ACC112 (cell line): ENCODE data around the gene ERN2.

Source experiments
- H2AFZ ChIP-seq: fragments of 200-600 bp; sonication (generic); one replicate; pipeline ENCODE4 v1.6.0; 2017; ENCODE audit warnings: antibody characterized with exemption, low read length; ENCODE audit not compliant: unreplicated experiment
- H3K27ac ChIP-seq: fragments of 200-600 bp; sonication (generic); 2 replicates; pipeline ENCODE4 v1.5.1; 2014; ENCODE audit warnings: low read depth, mild to moderate bottlenecking, antibody characterized with exemption, low read length, moderate library complexity
- H3K27me3 ChIP-seq: fragments of 200-600 bp; sonication (generic); 2 replicates; pipeline ENCODE4 v1.6.1; 2014; ENCODE audit warnings: mild to moderate bottlenecking, antibody characterized with exemption, low read length, moderate library complexity, mixed read lengths; ENCODE audit not compliant: insufficient read depth
- H3K36me3 ChIP-seq: fragments of 200-600 bp; sonication (generic); 2 replicates; pipeline ENCODE4 v1.6.1; 2016; ENCODE audit warnings: mild to moderate bottlenecking, antibody characterized with exemption, low read length, moderate library complexity, mixed read lengths; ENCODE audit not compliant: insufficient read depth
- H3K4me1 ChIP-seq: fragments of 200-600 bp; sonication (generic); one replicate; pipeline ENCODE4 v1.6.1; 2016; ENCODE audit warnings: low read length, mixed read lengths; ENCODE audit not compliant: insufficient read depth, unreplicated experiment, control insufficient read depth
- H3K4me3 ChIP-seq: fragments of 200-600 bp; sonication (generic); 2 replicates; pipeline ENCODE4 v1.5.1; 2014; ENCODE audit warnings: mild to moderate bottlenecking, low read depth, low read length
- H3K79me2 ChIP-seq: fragments of 200-600 bp; sonication (generic); one replicate; pipeline ENCODE4 v1.6.0; 2016; ENCODE audit warnings: low read length; ENCODE audit not compliant: control insufficient read depth, unreplicated experiment, insufficient read depth

Gene ERN2

GRCh38 chr16:23668873-23669272 is 44.1 kb downstream of the ERN2 start:
- H3K79me2 ChIP-seq = peaks cover 5% of the 10 kb centered on the region
- peaks cover 47% of the 10 kb centered on the region for H3K36me3 ChIP-seq
- H3K27ac ChIP-seq = no peak overlapping the region

DNA sequence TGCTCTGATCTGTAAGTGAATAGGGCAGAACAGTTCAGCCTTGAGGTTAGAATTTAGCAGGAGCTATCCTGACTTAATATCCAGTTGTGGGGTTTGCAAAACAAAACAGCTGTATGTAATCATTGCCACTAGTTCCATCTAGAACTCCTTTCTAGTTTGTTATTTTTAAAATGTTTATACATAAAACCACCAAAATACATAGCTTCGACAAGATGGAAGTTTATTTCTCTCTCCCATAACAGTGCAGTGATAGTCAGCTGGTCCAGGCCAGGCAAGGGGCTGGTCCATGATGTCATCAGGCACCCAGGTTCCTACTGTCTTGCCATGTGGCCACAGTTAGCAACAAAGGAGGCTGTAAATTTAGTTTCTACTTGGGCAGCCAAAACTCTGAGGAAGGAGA is 44.8 kb downstream of the ERN2 start:
- H3K36me3 ChIP-seq = peaks cover 47% of the 10 kb centered on the region

More at GRCh38 chr16:23668873-23669272, 44.1 kb downstream of the ERN2 start:
- Histone ChIP-seq H3K4me1 (peaks cover 13% of the 10 kb centered on the region), H2AFZ (no peak overlapping the region), H3K4me3 (no peak overlapping the region), H3K27me3 (no peaks in the 10 kb centered on the region)

DNA sequence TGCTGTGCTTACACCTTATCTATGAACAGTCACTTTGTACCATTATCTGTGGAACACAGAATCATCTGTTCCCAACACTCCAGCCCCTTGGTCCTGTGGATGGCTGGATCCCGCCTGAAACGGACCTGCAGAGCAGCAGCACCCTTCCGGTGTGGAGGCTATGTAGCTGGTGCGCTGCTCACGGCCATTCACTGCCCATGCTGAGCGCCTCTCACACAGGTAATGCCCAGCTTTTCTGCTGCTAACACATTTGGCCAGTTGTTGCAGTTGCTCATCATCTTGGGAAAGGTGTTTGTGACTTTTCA is 45.7 kb downstream of the ERN2 start:
- H3K36me3 ChIP-seq = peaks cover 52% of the 10 kb centered on the region

More for the DNA sequence above, 44.8 kb downstream of the ERN2 start:
- Histone ChIP-seq H3K27me3 (no peaks in the 10 kb centered on the region), H3K4me1 (peaks cover 13% of the 10 kb centered on the region), H3K4me3 (no peak overlapping the region), H2AFZ (no peak overlapping the region), H3K79me2 (peaks cover 5% of the 10 kb centered on the region), H3K27ac (no peak overlapping the region)

DNA sequence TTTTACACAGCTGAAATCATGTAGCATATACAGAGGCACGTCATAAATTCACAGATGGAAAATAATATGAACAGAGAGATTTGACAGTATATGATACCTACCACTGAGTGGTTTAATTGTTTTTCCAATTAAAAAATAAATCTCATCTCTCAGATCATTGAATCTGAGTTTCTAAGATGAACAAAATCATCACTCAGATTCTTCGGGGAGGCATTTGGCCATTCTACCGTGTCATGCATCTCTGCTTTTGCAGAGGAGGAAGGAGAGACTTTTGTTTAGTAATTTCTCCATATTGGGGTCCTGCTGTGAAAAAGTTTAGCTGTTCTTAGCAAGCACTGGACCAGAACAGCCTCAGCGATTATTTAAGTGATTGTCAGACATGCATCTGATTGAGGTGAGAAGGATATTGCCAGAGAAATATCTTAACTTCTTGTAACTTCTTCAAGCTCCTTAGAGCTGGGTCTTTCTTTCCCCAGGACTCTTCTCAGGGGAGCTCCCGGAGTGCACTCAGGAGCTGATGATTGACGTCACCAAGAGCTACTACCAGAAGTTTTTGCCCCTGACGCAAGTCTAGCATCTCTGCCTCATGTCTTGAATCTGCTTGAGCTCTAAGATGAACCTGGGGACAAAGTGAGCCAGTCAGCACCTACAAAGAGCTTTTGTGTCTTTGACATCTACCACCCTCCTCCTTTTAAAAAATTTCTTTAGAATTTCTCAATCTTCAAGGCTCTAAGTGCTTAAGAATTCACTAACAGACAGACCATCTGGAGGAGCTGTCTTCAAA is 46.3 kb downstream of the ERN2 start:
- Histone ChIP-seq H2AFZ (no peak overlapping the region), H3K4me3 (no peak overlapping the region), H3K4me1 (peaks cover 13% of the 10 kb centered on the region), H3K27ac (no peak overlapping the region), H3K79me2 (peaks cover 12% of the 10 kb centered on the region), H3K36me3 (peaks cover 52% of the 10 kb centered on the region), H3K27me3 (no peaks in the 10 kb centered on the region)

More for the DNA sequence above, 45.7 kb downstream of the ERN2 start:
- Histone ChIP-seq H3K4me3 (no peak overlapping the region), H3K27ac (no peak overlapping the region), H2AFZ (no peak overlapping the region), H3K79me2 (peaks cover 8% of the 10 kb centered on the region), H3K4me1 (peaks cover 13% of the 10 kb centered on the region), H3K27me3 (no peaks in the 10 kb centered on the region)

DNA sequence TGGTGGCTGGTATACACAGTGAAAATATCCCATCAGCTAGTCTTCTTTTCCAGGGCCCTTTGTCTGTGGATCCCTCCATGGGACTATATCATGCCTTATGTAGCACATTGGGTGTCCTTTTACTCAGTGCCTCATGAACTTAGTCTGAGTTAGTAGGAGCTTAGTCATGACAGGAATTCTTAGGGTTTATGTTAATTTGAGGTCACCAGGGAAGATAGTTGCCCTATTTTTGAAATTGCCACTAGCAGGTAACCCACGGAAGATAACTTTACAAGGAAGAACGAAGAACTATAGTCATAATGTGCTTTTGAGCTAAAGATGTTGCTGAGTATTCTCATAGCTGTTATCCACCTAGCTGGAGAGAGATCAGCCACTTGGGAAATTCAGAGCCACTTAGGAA is 49.1 kb downstream of the ERN2 start:
- Histone ChIP-seq H3K4me1 (no peaks in the 10 kb centered on the region), H3K27ac (no peak overlapping the region), H3K79me2 (peaks cover 7% of the 10 kb centered on the region), H2AFZ (no peak overlapping the region), H3K27me3 (no peaks in the 10 kb centered on the region), H3K36me3 (peaks cover 65% of the 10 kb centered on the region), H3K4me3 (no peak overlapping the region)

- Histone ChIP-seq H3K36me3 (peaks cover 25% of the 10 kb centered on the region), H3K79me2 (peaks cover 64% of the 10 kb centered on the region), H3K4me3 (no peak overlapping the region), H3K4me1 (no peaks in the 10 kb centered on the region), H2AFZ (no peak overlapping the region), H3K27me3 (no peaks in the 10 kb centered on the region), H3K27ac (no peak overlapping the region)
These were observed 61.0 kb downstream of the ERN2 start for GRCh38 chr16:23651943-23652468.

DNA sequence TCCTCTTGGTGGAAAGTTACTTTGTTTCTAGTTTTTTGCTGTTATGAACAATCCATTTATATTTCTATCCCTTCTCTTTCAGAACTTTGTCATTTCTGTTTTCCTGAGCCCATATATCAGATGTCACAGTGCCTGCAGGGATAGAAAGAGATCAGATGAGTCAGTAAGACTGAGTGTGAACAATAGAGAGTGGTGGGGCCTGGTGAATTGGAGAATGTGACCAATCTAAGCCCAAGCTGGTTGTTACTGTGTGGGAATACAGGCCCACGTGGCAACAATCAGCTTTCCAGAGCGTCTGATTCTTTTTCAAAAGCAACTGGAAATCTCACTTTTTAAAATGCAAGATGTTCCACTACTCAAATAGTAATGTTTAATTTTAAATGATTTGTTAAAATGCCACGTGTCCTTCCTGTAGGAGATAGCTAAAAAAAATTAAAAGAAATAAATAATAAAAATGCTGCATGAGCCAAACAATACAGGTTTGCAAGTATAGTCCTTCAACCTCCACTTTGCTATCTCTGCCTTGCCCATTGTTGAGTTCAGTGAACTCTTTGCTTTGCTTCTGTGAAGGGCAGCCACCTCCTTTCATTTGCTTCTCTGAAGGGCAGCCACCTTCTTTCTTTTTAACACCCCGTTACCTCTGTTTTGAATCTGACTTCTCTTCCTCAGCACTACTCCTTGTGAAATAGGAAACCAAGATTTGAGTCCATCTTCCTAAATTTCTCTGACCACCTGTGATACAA is 62.2 kb downstream of the ERN2 start:
- Histone ChIP-seq H3K36me3 (peaks cover 28% of the 10 kb centered on the region), H3K4me1 (no peaks in the 10 kb centered on the region), H2AFZ (no peak overlapping the region), H3K27me3 (no peaks in the 10 kb centered on the region), H3K79me2 (peaks cover 69% of the 10 kb centered on the region), H3K4me3 (no peak overlapping the region), H3K27ac (no peak overlapping the region)

- peak overlapping the region; percentile 97 for H3K4me3 ChIP-seq
- H3K79me2 ChIP-seq = peaks cover 70% of the 10 kb centered on the region
- H2AFZ ChIP-seq = peak overlapping the region; percentile 75
- no peaks in the 10 kb centered on the region for H3K27me3 ChIP-seq
- H3K4me1 ChIP-seq = peaks cover 6% of the 10 kb centered on the region
- H3K36me3 ChIP-seq = peaks cover 13% of the 10 kb centered on the region
- no peak overlapping the region for H3K27ac ChIP-seq
These were observed 70.7 kb downstream of the ERN2 start for GRCh38 chr16:23642246-23642774.

- peak within 1 kb of the TSS; percentile 97 for H3K4me3 ChIP-seq
- peaks cover 13% of the 10 kb centered on the region for H3K36me3 ChIP-seq
- peak within 1 kb of the TSS; percentile 59 for H3K27ac ChIP-seq
- H3K4me1 ChIP-seq = peaks cover 6% of the 10 kb centered on the region
- H3K79me2 ChIP-seq = peaks cover 59% of the 10 kb centered on the region
- H2AFZ ChIP-seq = peak within 1 kb of the TSS; percentile 87
- no peaks in the 10 kb centered on the region for H3K27me3 ChIP-seq
These were observed 71.9 kb downstream of the ERN2 start, which contains the start of the genes DCTN5 and PALB2 for GRCh38 chr16:23640931-23641765. DCTN5 (plus strand) TSS chr16:23641466; CDS start chr16:23641543, 77 bp downstream. PALB2 (minus strand) TSS chr16:23641310; CDS start chr16:23641157, 153 bp downstream.

- H3K4me3 ChIP-seq = peak overlapping the region; percentile 97
- H3K27me3 ChIP-seq = no peaks in the 10 kb centered on the region
- peak overlapping the region; percentile 59; the same call in 1 of the 2 replicates for H3K27ac ChIP-seq
- H2AFZ ChIP-seq = peak overlapping the region; percentile 87
- H3K79me2 ChIP-seq = peaks cover 56% of the 10 kb centered on the region
- peaks cover 6% of the 10 kb centered on the region for H3K4me1 ChIP-seq
- peaks cover 11% of the 10 kb centered on the region for H3K36me3 ChIP-seq
These were observed 72.4 kb downstream of the ERN2 start for GRCh38 chr16:23640615-23640930.
